Motor neuron (in vitro differentiated cells): Measurements from ENCODE around the gene ZDHHC14. TPM values are rescaled to one million over a fixed set of nuclear protein-coding genes. Genes with fewer than 3 reads are reported as not detected.
A peak's percentile ranks its signal among the peaks of the same experiment; 100 is the strongest.
"Not testable (repeated sequence)": the region's sequence is repeated elsewhere in the genome, so short reads cannot be mapped to it uniquely, and the experiment has no call there.

ENCODE experiments used
- ATAC-seq, 8 experiments: fragments of 200-7000 bp; cut with Tn5 transposase; replicated peaks in 6 of 8; 2 replicates each; pipeline ENCODE4 v1.8.0; 2021; ENCODE audit warnings: mild to moderate bottlenecking in 8 of 8, moderate library complexity in 8 of 8
- H3K27ac ChIP-seq, 2 donors: fragments of 250-450 bp; sonication (Bioruptor Pico); 2 replicates each; pipeline ENCODE4 v1.9.0; 2021; ENCODE audit warnings: antibody characterized with exemption in 2 of 2, mild to moderate bottlenecking in 2 of 2, moderate library complexity in 1 of 2
- H3K4me1 ChIP-seq, 2 donors: fragments of 250-450 bp; sonication (Bioruptor Pico); replicated peaks in 1 of 2; 2 replicates each; pipeline ENCODE4 v1.6.1; 2021; ENCODE audit warnings: antibody characterized with exemption in 2 of 2, mild to moderate bottlenecking in 2 of 2, moderate library complexity in 1 of 2
- H3K4me3 ChIP-seq, 5 donors: fragments of 250-450 bp; sonication (Bioruptor Pico); 2 replicates each; pipeline ENCODE4 v1.9.0; 2021; ENCODE audit warnings: antibody characterized with exemption in 5 of 5, mild to moderate bottlenecking in 5 of 5, moderate library complexity in 4 of 5
- WGBS, 10 experiments: fragments of 450-650 bp; shearing (Covaris generic); methylation state at CpG; one replicate each; pipeline ENCODE4 v1.0.0; 2022; 5-methylcytosine and 5-hydroxymethylcytosine counted together
- in situ Hi-C, 9 experiments: fragments of 400-800 bp; cut with MboI; loops; one replicate each; pipeline ENCODE4 v1.15.0; 2021; ENCODE audit warnings: low sequenced_read_pairs in 9 of 9, low pct_unique_long_range_greater_than_20kb in 2 of 9; ENCODE audit not compliant: unreplicated experiment in 9 of 9
- total RNA-seq, 8 experiments: library from RNA; unstranded; fragments of 300-600 nt; gene quantifications; 2 replicates each; pipeline versions ENCODE4 v1.2.3 to v1.2.4, GENCODE V29; 2022

Gene ZDHHC14
- total RNA-seq, 8 experiments from 2014 or later: 2.9 to 22.7 (median 3.7) TPM

DNA sequence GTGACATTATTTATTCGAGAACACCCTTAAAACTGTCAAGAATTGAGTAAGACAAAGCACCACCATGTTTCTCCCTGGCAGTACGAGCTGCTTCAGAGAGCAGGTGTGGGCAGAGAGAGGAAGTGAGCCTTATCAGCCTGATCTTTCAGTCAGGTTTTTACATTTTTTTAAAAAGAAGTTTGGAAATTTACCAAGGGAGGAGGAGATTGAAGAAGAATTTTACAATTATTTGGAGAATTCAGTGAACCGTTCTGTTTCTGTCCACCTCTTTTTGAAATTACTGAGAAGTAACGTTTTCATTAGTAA lies 75.5 kb downstream of the ZDHHC14 start:
- Histone ChIP-seq H3K27ac (no peak overlapping the region), H3K4me1 (peaks cover 27 to 31% of the 10 kb centered on the region in 2 donors), H3K4me3 (no peak overlapping the region)
- in situ Hi-C loops: no loop called here
- WGBS, 10 experiments: 40 to 100% (median 88%) methylated on average over 1 to 4 of the region's 4 CpGs
- no peak for ATAC-seq

DNA sequence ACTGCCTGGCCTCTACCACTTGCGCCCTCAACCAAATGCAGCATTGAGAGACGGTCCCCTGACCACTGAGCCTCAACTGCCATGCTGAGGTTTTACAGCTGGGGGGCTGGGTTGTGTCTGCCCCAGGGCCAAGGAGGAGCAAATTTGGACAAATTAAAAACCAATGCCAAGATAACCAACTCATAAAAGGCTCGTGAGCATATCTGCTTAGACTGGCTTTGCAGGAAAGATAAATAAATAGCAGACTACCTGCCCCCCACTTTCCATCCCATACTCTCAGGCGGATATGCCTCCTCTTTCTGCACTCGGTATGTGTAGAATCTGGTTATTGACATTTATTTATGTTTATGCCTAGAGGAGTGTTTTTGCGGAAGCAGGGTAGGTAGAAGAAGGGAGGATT lies 76.8 kb downstream of the ZDHHC14 start:
- 72 to 100% (median 94%) methylated on average over 1 to 5 of the region's 6 CpGs; no CpG with 5 or more reads in 1 of the 10 experiments for WGBS, 10 experiments
- H3K4me1 ChIP-seq: peaks cover 40 to 44% of the 10 kb centered on the region in 2 donors
- H3K4me3 ChIP-seq: no peak overlapping the region
- H3K27ac ChIP-seq: no peak overlapping the region
- in situ Hi-C loops: no loop called here
- ATAC-seq: no peak

DNA sequence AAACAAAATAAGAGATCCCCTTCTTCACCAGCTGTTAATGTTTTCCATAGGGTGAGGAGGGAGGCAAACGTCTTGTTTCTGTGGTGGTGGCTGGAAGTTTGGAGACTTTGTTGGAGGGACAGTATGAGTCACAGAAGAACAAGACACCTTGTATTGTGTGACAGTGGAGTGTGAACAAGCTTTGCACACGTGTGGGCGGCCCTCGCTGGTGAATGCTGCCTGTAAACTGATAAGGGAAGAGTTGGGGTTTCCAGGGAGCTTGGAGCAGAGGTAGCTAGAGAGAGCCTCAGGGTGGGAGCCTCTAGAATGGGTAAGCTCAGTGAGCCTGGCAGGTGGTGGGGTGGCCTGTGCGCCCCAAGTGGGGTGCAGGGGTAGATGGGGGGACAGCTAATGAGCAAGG lies 78.3 kb downstream of the ZDHHC14 start:
- Histone ChIP-seq H3K27ac (no peak overlapping the region), H3K4me1 (peaks cover 42 to 50% of the 10 kb centered on the region in 2 donors), H3K4me3 (no peak overlapping the region)
- in situ Hi-C loops: no loop called here
- ATAC-seq: no peak
- 38 to 100% (median 80%) methylated on average over 1 to 4 of the region's 5 CpGs; no CpG with 5 or more reads in 7 of the 10 experiments for WGBS, 10 experiments

DNA sequence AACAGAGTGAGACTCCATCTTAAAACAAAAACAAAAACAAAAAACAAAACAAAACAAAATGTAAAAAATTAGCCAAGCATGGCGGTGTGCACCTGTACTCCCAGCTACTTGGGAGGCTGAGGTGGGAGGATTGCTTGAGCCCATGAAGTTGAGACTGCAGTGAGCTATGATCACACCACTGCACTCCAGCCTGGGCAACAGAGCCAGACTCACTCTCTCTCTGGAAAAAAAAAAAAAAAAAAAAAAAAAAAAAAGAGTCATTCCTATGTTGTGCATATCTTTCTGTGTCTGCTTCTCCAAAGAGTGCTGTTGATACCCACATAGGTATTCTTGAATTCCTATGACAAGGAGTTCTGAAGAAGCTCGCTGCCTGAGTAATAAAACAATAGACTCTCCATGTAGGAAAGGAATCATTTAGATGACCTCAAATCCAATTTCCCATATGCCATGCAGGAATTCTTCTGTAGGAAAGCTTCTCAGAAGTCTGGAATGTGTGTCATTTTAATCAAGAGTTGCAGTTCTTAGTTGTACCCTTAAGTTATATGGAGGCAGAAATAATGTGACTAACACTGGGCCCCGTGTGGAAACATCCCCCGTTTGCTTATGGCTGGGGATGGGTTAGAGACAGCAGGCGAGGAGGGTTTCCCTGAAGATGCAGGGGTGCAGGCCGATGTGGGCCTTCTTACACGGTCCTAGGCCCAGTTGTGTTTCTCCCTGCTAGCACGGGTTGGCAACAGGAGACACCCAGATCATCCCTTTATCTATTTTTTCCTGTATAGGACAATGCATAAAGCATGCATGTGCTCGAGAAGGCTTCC lies 79.4 kb downstream of the ZDHHC14 start:
- peak overlapping the region in 1 of 2 donors; percentile 6 for H3K27ac ChIP-seq
- WGBS, 10 experiments: 45 to 100% (median 79%) methylated on average over 1 to 9 of the region's 9 CpGs; no CpG with 5 or more reads in 2 of the 10 experiments
- peak in 3 of 8 experiments; percentile 24 to 41 (median 39) for ATAC-seq
- in situ Hi-C loops: no loop called here
- H3K4me1 ChIP-seq: peaks cover 31 to 39% of the 10 kb centered on the region in 2 donors
- no peak overlapping the region for H3K4me3 ChIP-seq

DNA sequence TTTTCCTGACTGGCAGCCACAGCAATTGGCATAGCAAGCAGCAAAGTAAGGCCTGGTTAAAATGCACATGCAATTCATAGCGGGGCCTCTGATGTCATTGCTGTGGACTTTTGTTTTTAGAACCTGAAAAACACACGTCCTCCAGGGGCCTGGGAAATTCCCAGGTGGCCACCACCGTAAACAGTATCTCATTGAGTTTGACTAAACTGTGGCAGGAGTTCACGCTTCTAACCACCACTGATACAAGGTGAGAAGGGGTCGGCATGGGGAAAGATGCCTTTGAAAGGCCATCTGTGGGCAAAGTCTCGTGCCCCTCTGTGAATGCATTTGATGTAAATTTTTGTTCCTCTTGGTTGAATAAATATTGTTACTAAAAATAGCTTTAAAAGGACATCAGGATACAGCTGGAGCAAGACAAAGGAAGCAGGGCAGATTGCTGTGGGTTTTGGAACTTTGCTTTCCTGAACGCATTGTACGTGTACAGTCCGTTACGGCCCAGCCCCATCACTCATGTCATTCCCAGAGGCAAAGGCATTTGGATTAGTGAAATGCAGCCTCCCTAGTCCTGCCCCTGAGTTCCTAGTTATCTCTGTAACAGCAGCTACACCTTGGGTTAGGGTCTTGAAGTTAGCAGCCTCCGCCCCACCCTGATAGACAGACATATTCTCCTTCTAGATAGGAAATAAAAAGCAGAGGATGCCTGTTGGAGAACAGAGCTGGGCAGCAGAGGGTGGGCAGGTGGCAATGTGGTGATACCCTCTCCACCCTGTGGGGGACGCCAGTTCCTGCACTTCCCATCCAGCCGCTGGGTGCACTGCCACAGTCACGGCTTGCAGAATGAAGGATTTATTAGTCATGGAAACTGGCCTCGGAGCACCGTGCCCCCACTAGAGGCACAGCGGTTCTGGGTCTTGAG lies 80.3 kb downstream of the ZDHHC14 start:
- H3K27ac ChIP-seq: peak overlapping the region in 1 of 2 donors; percentile 6

DNA sequence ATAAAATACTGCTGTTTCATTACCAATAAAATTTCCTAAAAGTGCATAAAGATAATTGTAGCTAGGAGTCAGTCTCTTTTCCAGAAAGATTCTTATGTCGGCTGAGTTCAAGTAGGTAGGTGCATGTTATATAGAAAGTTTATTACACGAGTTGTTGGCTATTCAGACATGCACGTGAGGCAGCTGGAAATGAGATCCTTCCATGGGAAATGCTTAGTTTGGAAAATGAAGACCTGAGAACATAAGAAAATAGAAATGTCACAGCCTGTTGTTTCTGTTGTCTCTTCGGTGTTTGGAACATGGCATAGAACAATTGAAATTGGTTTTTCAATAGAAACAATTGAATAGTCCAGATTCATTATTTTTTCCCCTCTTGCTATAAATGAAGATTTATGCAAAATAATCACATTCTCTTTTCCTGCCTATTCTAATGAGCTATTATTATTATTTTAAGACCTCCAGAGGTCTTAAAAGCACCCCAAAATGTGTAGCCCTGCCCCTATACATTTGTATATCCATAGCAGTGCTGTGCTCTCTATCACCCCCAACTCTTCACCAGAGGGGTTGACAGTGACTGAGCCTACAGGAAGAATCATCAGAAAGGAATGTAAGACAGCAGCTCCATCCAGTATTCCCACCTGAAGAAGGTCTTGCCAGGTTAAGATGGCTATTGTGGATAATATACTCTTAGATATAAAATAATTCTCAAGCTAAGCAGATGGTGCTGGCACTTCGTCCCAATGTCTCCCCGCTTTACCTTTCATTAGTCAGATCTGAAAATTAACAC lies 82.2 kb downstream of the ZDHHC14 start:
- peaks cover 21 to 29% of the 10 kb centered on the region in 2 donors for H3K4me1 ChIP-seq
- no peak overlapping the region for H3K4me3 ChIP-seq
- 35 to 94% (median 79%) methylated on average over 2 to 6 of the region's 6 CpGs for WGBS, 10 experiments
- no peak for ATAC-seq
- no peak overlapping the region for H3K27ac ChIP-seq
- in situ Hi-C loops: no loop called here

More for the DNA sequence above, 80.3 kb downstream of the ZDHHC14 start:
- ATAC-seq: peak; percentile 63 to 90 (median 85)
- Histone ChIP-seq H3K4me1 (peaks cover 22 to 30% of the 10 kb centered on the region in 2 donors), H3K4me3 (no peak overlapping the region)
- 27 to 83% (median 62%) methylated on average over 1 to 13 of the region's 17 CpGs for WGBS, 10 experiments
- in situ Hi-C loops: no loop called here

DNA sequence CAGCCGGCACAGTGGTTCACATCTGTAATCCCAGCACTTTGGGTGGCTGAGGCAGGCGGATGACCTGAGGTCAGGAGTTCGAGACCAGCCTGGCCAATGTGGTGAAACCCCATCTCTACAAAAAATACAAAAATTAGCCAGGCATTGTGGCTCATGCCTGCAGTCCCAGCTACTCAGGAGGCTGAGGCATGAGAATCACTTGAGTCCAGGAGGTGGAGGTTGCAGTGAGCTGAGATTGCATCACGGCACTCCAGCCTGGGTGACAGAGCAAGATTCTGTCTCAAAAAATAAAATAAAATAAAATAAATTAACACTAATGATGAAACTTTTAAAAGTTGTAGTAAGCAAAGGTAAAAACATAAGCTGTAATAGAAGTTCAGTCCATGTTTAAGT lies 82.7 kb downstream of the ZDHHC14 start:
- ATAC-seq, in situ Hi-C loops, H3K4me3 ChIP-seq, H3K27ac ChIP-seq: not testable (repeated sequence)
- H3K4me1 ChIP-seq: peaks cover 21 to 29% of the 10 kb centered on the region in 2 donors
- WGBS, 10 experiments: 40 to 100% (median 98%) methylated on average over 1 to 4 of the region's 4 CpGs

DNA sequence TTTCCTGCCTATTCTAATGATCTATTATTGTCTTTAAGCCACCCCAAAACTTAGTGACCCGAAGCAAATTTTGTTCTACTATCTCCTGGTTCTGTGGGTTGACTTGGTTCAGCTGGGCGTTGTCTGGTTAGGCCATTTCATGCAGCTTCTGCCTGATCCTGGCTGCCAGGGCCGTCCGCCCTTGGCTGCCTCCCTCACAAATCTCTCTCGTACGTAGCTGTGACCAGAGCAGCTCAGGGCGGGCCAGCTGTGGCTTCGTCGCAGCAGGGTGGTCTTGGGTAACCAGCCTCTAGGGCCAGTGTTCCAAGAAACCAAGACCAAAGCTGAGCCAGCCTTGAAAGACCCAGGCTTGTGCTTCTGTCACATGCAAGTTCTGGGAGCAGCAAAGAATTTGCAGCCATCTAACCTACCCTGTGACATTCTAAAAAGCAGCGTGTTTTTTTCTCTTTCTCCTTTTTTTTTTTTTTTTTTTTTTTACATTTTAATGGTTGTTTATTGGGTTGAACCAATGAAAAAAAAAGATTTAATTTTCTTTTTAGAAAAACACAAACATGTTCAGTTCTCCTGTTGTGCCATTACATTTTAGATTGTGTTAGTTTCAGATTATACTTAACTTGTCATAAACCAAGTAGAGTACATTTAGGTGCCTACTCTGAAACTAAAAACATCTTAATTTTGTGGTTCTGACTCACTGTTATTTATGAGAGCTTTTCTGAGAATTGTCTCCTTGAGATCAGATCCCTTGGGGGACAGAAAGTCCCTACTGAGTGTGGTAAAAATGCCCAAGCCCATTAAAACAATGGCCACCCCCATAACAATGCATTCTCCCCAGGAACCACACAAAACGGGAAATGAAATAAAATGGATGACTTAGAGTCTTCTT lies 83.9 kb downstream of the ZDHHC14 start:
- ATAC-seq: peak in 2 of 8 experiments; percentile 40 to 52
- Histone ChIP-seq H3K4me1 (peaks cover 21 to 29% of the 10 kb centered on the region in 2 donors), H3K4me3 (no peak overlapping the region), H3K27ac (no peak overlapping the region)
- WGBS, 10 experiments: 33 to 100% (median 87%) methylated on average over 1 to 11 of the region's 11 CpGs; no CpG with 5 or more reads in 1 of the 10 experiments
- in situ Hi-C loops: no loop called here

DNA sequence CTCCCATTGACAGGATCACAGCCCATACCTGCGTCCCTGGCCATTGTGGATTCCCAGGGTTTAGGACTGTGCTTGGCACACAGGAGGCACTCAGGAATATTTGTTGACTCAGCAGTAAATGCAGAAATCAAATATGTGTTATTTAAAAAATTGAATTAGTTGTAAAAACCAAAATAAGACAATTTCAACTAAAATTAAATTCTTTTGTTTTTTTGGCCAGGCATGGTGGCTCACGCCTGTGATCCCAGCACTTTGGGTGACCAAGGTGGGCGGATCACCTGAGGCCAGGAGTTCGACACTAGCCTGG lies 85.3 kb downstream of the ZDHHC14 start:
- WGBS, 10 experiments: 96 to 100% (median 100%) methylated on average over 2 to 4 of the region's 4 CpGs; no CpG with 5 or more reads in 4 of the 10 experiments
- Histone ChIP-seq H3K4me3 (no peak overlapping the region), H3K4me1 (peaks cover 16 to 20% of the 10 kb centered on the region in 2 donors), H3K27ac (no peak overlapping the region)
- ATAC-seq: no peak
- in situ Hi-C loops: no loop called here

DNA sequence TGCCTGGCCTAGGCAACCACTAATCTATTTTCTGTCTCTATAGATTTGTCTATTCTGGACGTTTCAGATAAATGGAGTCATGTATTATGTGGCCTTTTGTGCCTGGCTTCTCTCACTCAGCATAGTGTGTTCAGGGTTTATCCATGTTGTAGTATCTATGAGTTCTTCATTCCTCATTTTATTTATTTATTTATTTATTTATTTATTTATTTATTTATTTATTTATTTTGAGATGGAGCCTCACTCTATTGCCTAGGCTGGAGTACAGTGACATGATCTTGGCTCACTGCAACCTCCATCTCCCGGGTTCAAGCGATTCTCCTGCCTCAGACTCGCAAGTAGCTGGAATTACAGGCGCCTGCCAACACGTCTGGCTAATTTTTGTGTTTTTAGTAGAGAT lies 86.3 kb downstream of the ZDHHC14 start:
- ATAC-seq, H3K4me1 ChIP-seq, in situ Hi-C loops, H3K27ac ChIP-seq, H3K4me3 ChIP-seq: not testable (repeated sequence)
- 20 to 100% (median 92%) methylated on average over 1 to 4 of the region's 6 CpGs; no CpG with 5 or more reads in 3 of the 10 experiments for whole genome bisulfite sequencing, 10 experiments

DNA sequence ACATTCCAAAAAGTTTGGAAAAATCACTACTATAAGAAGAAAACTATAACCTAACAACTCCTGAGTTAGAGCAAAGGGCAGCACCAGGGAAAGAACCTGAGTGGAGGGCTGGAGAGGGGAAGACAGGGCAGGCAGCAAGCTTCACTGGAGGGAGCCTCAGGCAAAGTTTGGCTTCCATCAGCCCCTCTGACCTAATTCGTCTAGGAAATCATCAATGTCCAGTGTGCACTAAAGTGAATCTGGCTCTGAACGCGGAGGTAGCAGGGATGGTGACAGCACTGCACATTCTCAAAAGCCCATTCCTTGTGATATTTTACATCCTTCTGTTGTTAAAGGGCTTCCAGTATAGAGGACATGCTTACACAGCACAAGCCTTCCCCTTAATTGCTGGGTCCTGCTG lies 87.1 kb downstream of the ZDHHC14 start:
- WGBS, 10 experiments: 40 to 100% (median 100%) methylated on average over 1 to 3 of the region's 3 CpGs; no CpG with 5 or more reads in 4 of the 10 experiments
- Histone ChIP-seq H3K4me1 (peaks cover 0 to 3% of the 10 kb centered on the region in 2 donors), H3K27ac (no peak overlapping the region), H3K4me3 (no peak overlapping the region)
- no peak for ATAC-seq
- in situ Hi-C loops: no loop called here

DNA sequence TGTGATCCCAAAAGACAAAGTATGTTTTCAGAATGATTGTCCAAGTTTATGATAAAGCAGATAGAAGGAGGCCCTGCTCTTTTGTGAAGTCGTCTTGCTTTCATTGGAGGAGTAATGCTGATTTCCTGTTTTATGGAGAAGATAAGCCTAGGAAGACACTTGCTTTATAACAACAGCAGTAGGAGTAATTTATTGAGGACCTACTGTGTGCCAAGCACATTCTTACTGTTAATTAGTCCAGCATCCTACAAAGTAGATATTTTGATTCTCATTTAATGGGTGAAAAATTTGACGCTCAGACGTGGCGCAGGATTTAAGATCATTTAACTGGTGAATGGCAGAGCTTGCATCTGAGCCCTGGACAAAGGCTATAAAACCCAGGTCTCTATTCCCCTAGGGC lies 87.6 kb downstream of the ZDHHC14 start:
- 43 to 100% (median 87%) methylated on average over 1 to 4 of the region's 4 CpGs; no CpG with 5 or more reads in 2 of the 10 experiments for WGBS, 10 experiments

More for the DNA sequence above, 87.6 kb downstream of the ZDHHC14 start:
- no peak for ATAC-seq
- in situ Hi-C loops: no loop called here
- no peak overlapping the region for H3K27ac ChIP-seq
- H3K4me1 ChIP-seq: peaks cover 0 to under 1% of the 10 kb centered on the region in 2 donors
- no peak overlapping the region for H3K4me3 ChIP-seq
